ENCODE data around the gene CXCL8.

The CXCL8 gene

GRCh38 chr4:73709451-73710033 is 30.8 kb upstream of the CXCL8 start:
- no peaks in the 10 kb centered on the region for H4K20me1 ChIP-seq (ENCODE audit: insufficient read depth, low read length, poor library complexity, severe bottlenecking)
- H3K4me3 ChIP-seq (ENCODE audit: low read length, poor library complexity, severe bottlenecking): no peak overlapping the region
- H3K27me3 ChIP-seq (ENCODE audit: insufficient read depth, low read length, poor library complexity, severe bottlenecking): no peaks in the 10 kb centered on the region
- H3K79me2 ChIP-seq (ENCODE audit: insufficient read depth, low read length): no peaks in the 10 kb centered on the region
- H3K36me3 ChIP-seq (ENCODE audit: insufficient read depth, low read length): no peaks in the 10 kb centered on the region
- TF ChIP-seq CTCF (conservative IDR thresholded peaks at IDR 0.05; ENCODE audit: low read length): no peak
- TF ChIP-seq EZH2phosphoT487 (IDR thresholded peaks at IDR 0.05; ENCODE audit: borderline replicate concordance): no peak
- H2AFZ ChIP-seq (ENCODE audit: low read length): peak overlapping the region; percentile 12; the same call in 1 of the 2 replicates
- peak overlapping the region; percentile 6 for H3K4me2 ChIP-seq (ENCODE audit: low read depth, low read length, poor library complexity, severe bottlenecking)
- H3F3A ChIP-seq (ENCODE audit: low read depth): peaks cover 6% of the 10 kb centered on the region
- no peaks in the 10 kb centered on the region for H3K9me3 ChIP-seq (ENCODE audit: insufficient read depth, low read depth, low read length)
- H3K9me2 ChIP-seq (replicated peaks; ENCODE audit: low read depth, low read length): no peaks in the 10 kb centered on the region
- peaks cover 64% of the 10 kb centered on the region for H3K4me1 ChIP-seq (ENCODE audit: insufficient read depth, low read length, poor library complexity, severe bottlenecking)
- no peak overlapping the region for H3K9ac ChIP-seq (ENCODE audit: low read depth, low read length, poor library complexity, severe bottlenecking)

DNA sequence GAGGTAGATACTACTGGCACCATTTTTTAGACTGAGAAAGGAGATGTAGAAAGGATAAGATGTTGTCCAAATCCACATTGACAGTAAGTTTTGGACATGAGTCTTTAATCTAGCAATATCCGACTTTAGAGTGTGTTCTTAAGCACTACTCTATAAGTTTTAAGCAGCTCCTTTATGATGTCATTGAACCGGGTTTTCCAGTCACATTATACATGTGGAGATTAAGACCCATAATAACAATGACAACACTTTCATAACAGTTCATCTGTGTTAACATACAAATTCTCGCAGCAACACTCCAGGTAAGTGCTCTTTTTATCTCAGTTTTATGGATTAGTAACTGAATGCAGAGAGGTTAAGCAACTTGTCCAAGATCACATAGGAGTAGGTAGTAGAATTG is 30.3 kb upstream of the CXCL8 start:
- peaks cover 58% of the 10 kb centered on the region for H3K4me1 ChIP-seq (ENCODE audit: insufficient read depth, low read length, poor library complexity, severe bottlenecking)
- no peaks in the 10 kb centered on the region for H4K20me1 ChIP-seq (ENCODE audit: insufficient read depth, low read length, poor library complexity, severe bottlenecking)
- no peaks in the 10 kb centered on the region for H3K27me3 ChIP-seq (ENCODE audit: insufficient read depth, low read length, poor library complexity, severe bottlenecking)
- H3K4me2 ChIP-seq (ENCODE audit: low read depth, low read length, poor library complexity, severe bottlenecking): no peak overlapping the region
- TF ChIP-seq CTCF (conservative IDR thresholded peaks at IDR 0.05; ENCODE audit: low read length) (no peak), EZH2phosphoT487 (IDR thresholded peaks at IDR 0.05; ENCODE audit: borderline replicate concordance) (no peak)
- H3K79me2 ChIP-seq (ENCODE audit: insufficient read depth, low read length): no peaks in the 10 kb centered on the region
- no peaks in the 10 kb centered on the region for H3K9me3 ChIP-seq (ENCODE audit: insufficient read depth, low read depth, low read length)
- no peak overlapping the region for H3K4me3 ChIP-seq (ENCODE audit: low read length, poor library complexity, severe bottlenecking)
- H3K36me3 ChIP-seq (ENCODE audit: insufficient read depth, low read length): no peaks in the 10 kb centered on the region
- H3K9me2 ChIP-seq (replicated peaks; ENCODE audit: low read depth, low read length): no peaks in the 10 kb centered on the region
- peak overlapping the region; percentile 12; the same call in 1 of the 2 replicates for H2AFZ ChIP-seq (ENCODE audit: low read length)
- no peak overlapping the region for H3K9ac ChIP-seq (ENCODE audit: low read depth, low read length, poor library complexity, severe bottlenecking)
- peaks cover 6% of the 10 kb centered on the region for H3F3A ChIP-seq (ENCODE audit: low read depth)

DNA sequence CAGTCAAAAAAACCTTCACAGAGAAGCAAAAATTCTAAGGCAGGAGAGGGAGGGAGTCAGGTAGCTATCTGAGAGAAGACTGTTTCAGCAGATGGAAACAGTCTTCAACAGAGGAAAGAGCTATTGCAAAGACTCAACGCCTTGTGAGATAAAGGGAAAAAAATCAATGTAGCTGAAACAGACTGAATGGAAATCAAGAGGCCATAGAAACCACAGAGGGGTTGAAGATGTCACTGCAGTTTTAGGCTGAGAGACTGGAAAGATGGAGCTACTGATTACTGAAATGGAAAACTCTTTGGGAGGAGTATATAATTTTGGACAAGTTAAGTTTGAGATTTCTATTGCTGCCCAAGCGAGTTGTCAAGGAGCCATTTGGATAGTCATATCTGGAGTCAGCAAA is 28.4 kb upstream of the CXCL8 start:
- Histone ChIP-seq H3K9ac (ENCODE audit: low read depth, low read length, poor library complexity, severe bottlenecking) (no peak overlapping the region), H3F3A (ENCODE audit: low read depth) (peaks cover 6% of the 10 kb centered on the region), H3K4me1 (ENCODE audit: insufficient read depth, low read length, poor library complexity, severe bottlenecking) (peaks cover 53% of the 10 kb centered on the region), H3K79me2 (ENCODE audit: insufficient read depth, low read length) (no peaks in the 10 kb centered on the region), H3K36me3 (ENCODE audit: insufficient read depth, low read length) (no peaks in the 10 kb centered on the region), H3K4me2 (ENCODE audit: low read depth, low read length, poor library complexity, severe bottlenecking) (peak overlapping the region; percentile 4), H3K9me2 (replicated peaks; ENCODE audit: low read depth, low read length) (no peaks in the 10 kb centered on the region), H3K4me3 (ENCODE audit: low read length, poor library complexity, severe bottlenecking) (no peak overlapping the region), H2AFZ (ENCODE audit: low read length) (peak overlapping the region; percentile 62), H3K9me3 (ENCODE audit: insufficient read depth, low read depth, low read length) (no peaks in the 10 kb centered on the region), H4K20me1 (ENCODE audit: insufficient read depth, low read length, poor library complexity, severe bottlenecking) (no peaks in the 10 kb centered on the region), H3K27me3 (ENCODE audit: insufficient read depth, low read length, poor library complexity, severe bottlenecking) (no peaks in the 10 kb centered on the region)
- TF ChIP-seq EZH2phosphoT487 (IDR thresholded peaks at IDR 0.05; ENCODE audit: borderline replicate concordance): no peak
- no peak for TF ChIP-seq CTCF (conservative IDR thresholded peaks at IDR 0.05; ENCODE audit: low read length)
